GM23248 (cell line): ENCODE measurements around the gene ATP2B3.

Experiments used
- EZH2 ChIP-seq: fragments of 200-600 bp; sonication (generic); IDR thresholded peaks from 2 replicates; pipeline ENCODE4 v1.6.1; 2018; ENCODE audit warnings: antibody characterized with exemption, mild to moderate bottlenecking; ENCODE audit not compliant: insufficient read depth, poor library complexity, severe bottlenecking
- EZH2phosphoT487 ChIP-seq: fragments of 200-600 bp; sonication (generic); IDR thresholded peaks from 2 replicates; pipeline ENCODE4 v1.6.1; 2018; ENCODE audit warnings: antibody characterized with exemption, moderate library complexity, mild to moderate bottlenecking, low read depth; ENCODE audit not compliant: insufficient read depth

- TF ChIP-seq EZH2phosphoT487: no peak
- no peak for TF ChIP-seq EZH2
Measured at GRCh38 chrX:153598541-153599191, 81.2 kb downstream of the ATP2B3 start, which contains the start of gene CCNQ.
